ENCODE measurements around the gene MEF2A.
"Not testable (repeated sequence)": the region's sequence is repeated elsewhere in the genome, so short reads cannot be mapped to it uniquely, and the experiment has no call there.

MEF2A gene

DNA sequence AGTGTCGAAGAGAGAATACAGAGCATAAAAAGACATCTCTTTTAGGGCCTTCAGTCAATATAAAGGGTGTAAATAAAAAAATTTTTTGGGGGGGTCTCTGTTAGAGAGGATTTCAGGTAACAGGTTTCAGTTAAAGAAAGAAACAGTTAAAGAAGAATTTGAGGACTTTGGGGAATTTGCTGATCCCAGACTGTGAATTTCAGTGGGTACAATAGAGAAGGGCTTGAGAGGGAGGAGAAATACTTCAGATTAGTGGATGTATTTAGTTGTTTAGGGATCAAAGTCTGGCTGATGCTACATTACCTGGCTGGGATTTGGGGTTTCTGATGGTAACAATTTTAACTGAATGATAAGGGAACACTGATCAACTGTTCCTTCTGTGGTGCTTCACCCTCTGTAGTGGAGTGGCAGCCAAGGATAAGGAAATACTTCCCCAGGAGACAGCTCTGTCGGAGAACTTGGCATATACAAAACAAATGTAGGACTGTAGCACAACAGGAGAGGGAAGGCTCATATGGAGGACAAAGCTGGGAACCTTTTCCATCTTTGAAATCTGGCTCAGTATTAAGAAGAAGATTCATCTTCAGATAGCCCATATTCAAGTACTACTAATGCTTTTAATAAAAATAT, 79.2 kb downstream of the MEF2A start:
- in situ Hi-C loops (cut with MboI; ENCODE audit: low sequenced_read_pairs) = no loop called here

DNA sequence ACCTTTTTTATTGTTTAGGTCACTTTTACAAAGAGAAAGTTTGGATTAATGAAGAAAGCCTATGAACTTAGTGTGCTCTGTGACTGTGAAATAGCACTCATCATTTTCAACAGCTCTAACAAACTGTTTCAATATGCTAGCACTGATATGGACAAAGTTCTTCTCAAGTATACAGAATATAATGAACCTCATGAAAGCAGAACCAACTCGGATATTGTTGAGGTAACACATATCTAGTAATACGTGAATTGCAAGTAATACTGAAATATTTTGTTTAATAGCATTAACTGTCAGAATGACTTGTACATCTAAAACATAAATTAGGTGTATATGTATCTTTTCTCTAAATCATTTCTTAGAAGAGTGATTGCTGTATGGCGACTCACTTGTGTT, 79.8 kb downstream of the MEF2A start:
- in situ Hi-C loops (cut with MboI; ENCODE audit: low sequenced_read_pairs) = no loop called here

DNA sequence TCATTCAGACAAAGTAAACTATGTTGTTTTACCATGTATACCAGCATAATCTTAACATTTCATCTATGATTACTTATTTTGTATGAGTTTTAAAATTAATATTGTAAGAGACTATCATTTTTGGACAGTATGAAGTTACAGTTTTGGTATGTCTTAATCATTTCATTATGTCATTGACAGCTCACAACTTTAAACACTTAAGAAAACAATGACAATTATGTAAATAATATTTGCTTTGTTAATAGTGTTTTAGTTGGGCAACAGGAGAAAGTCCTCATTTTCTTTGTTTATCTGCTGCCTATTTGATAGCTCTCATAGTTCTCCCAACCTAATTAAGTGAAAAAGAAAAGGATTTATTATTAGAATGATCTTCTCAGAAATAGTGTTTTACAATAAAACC, 80.2 kb downstream of the MEF2A start:
- in situ Hi-C loops (cut with MboI; ENCODE audit: low sequenced_read_pairs) = no loop called here

DNA sequence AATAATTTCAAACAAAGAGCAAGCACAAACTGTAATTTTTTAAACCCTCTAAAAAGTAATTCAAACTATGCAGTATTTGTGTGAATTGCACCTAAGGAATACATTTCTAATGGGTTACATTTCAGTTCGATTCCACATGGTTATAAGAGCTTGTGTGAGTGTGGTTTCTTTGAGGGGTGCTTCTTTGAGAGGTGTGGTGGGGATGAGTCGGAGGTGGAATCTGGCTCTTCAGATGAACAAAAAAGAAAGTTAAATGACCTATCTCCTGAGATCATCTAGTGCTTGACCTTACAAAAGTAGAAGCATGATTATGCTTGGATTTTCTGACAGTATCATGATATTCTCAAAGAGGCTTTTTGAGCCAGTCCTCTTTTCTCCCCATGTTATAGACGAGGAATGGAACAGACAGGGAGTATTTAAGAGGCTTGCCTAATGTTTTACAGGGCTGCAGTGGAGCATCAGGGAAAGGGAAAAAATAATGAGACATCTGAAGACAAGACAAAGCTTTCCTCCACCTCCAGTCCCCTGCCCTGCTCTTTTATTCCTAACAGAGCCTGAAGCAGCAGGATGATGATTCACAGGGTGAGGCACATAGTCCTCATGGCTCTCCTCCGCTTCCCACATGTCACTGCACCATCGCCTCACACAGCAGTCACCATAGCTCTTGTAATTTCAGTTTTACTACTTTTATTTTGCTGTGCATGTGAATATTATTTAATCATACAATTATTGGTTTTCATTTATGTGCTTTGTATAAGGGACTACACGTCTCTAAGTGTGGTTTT, 85.4 kb downstream of the MEF2A start:
- in situ Hi-C loops (cut with MboI; ENCODE audit: low sequenced_read_pairs) = no loop called here

DNA sequence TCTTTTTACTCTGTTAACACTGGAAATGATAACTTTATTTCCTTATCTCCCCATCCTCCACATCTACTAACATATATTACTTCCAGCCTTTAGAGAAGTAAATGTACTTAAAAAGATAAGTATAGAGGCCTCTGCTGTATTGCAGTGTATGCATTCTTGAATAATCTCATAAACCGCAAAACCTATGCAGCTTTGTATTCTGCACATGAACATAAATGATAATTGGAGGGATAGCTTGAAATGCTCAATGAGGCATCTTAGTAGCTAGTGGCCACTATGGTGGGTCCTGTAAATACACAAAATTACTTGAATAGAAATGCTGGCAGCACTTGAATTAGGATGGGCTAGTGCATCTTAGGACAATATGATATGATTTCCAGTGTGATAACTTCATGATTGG, 90.4 kb downstream of the MEF2A start:
- in situ Hi-C loops (cut with MboI; ENCODE audit: low sequenced_read_pairs) = no loop called here

DNA sequence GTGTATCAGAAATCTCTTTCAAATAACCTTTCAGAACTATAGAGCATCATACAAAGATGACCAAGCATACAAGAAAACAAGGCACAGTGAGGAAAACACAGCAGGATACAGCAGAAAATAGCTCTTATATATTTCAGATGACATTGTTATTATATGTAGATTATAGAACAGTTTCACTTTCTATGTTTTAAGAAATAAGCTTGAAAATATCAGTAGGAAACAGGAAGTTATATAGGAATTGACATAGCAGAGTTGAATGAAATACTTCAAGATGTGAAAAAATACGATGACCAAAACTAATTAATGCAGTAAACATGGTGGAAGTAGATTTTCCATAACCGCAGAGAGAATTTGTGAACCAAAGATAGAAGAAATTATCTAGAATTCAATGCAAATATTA, 92.2 kb downstream of the MEF2A start:
- in situ Hi-C loops (cut with MboI; ENCODE audit: low sequenced_read_pairs) = no loop called here

DNA sequence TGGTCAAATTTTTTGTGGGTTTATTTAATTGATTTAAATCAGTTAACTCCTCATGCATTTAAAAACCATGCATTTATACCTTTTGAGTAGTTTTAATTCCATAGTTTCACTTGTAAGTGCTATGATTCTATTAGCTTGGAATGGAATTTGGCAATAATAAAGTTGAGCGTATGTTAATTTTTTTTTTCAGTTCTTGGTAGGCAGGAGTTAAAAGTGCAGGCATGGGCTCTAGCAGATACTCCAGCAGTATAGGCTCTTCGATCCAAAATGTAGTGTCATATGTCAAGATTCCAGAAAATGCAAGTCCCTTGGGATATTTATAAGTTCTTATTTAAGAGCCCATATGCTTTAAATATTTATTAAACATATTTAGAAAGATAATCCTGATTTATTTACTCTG, 97.1 kb downstream of the MEF2A start:
- in situ Hi-C loops (cut with MboI; ENCODE audit: low sequenced_read_pairs) = no loop called here

DNA sequence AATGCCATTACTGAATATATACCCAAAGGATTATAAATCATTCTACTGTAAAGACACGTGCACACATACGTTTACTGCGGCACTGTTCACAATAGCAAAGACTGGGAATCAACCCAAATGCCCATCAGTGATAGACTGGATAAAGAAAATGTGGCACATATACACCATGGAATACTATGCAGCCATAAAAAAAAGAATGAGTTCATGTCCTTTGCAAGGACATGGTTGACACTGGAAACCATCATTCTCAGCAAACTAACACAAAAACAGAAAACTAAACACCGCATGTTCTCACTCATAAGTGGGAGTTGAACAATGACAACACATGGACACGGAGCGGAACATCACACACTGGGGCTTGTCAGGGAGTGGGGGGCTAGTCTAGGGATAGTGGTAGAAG, 100.3 kb downstream of the MEF2A start:
- in situ Hi-C loops (cut with MboI; ENCODE audit: low sequenced_read_pairs) = not testable (repeated sequence)

DNA sequence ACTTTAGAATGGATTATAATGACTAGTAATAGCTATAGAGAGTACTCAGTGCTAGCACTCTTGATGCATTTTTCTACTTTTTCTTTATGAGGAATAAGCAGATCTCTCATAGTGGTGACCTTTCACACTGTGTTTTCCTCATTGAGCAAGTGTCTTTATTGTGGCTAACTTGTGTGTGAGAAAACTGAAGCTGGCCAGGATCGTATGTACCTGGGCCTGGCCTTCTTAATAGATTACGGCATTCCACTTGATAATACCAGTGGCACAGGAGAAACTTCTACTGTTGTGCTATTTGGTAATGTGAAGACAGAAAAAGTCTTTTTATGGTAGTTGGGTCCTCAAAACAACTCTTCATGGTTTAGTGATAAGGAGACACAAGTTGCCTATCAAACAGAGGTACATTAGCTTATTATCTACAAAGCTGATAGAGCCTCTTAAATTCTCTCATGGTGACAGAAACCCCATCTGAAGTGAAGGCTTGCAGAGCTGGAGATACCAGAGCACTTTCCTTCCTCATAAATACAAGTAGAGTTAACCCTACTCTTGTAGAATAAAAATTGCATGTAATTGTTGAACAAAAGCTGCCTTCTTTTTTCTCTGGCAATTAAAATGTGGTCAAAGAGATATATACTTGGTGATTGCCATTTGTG, 102.9 kb downstream of the MEF2A start:
- in situ Hi-C loops (cut with MboI; ENCODE audit: low sequenced_read_pairs) = no loop called here

DNA sequence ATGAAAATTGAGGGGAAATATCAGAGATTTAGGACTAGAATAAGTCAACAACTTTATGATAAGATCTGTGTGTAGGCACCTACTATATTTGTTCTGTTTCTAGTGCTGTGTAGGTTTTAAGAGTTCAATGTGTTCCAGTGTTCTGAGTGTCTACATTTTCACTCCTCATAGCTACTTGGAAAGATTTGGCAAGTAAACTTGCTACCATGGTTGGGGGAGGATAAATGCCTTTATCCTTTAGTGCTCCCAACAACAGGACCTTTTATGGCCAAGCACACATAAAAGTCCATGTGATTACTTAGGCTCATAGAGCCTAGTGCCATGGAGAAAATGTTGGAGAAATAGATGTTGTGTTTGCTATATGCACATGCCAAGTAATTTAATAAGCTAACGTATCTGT, 103.5 kb downstream of the MEF2A start:
- in situ Hi-C loops (cut with MboI; ENCODE audit: low sequenced_read_pairs) = no loop called here

DNA sequence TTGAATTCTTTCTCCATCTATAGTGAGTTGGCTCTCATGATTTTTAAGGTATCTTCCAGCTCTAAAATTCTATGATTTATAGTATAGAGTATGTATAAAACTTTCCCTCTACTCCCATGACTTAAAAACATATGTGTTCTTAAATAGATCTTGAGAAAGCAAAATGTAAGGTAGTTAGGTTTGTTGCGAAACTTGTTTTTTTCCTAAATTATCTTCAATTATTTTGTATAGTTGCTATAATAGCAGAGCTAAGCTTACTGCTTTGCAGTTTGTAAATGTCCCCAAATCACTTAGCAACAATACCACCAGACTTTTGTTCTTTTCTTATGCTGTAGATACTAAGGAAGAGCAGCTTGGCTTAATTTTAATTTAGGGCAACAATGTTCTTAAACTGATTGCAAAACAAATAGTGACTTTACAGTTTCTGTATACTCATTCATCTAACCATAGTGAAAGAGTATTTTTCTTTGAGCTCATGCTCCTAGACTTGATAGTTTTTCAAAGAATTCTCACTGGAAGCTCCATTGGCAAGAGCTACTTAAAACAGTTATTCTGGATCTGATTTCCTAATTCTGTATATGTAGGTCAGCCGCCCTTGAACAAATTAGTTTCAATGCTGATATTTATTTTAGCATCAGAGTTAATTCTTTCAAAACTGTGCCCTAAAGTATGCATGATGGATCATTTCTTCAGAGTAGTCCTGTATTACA, 106.3 kb downstream of the MEF2A start:
- in situ Hi-C loops (cut with MboI; ENCODE audit: low sequenced_read_pairs) = no loop called here

DNA sequence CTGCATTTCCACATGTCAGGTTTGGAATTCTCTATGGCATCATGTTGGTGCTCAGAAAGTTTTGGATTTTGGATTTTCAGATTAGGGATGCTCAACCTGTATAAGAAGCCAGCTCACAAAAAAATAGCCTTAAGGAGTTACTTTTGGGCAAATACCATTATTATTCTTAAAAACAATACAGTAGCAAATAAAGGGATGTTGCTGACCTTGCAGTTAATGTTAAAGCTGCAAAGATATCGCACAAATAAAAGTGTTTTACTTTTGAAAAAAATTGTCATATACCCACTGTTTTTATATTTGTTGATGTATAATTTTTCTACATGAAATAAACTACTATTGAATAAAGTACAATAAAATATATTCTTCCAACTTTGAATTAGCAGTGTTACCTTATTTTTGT, 107.3 kb downstream of the MEF2A start:
- in situ Hi-C loops (cut with MboI; ENCODE audit: low sequenced_read_pairs) = no loop called here

DNA sequence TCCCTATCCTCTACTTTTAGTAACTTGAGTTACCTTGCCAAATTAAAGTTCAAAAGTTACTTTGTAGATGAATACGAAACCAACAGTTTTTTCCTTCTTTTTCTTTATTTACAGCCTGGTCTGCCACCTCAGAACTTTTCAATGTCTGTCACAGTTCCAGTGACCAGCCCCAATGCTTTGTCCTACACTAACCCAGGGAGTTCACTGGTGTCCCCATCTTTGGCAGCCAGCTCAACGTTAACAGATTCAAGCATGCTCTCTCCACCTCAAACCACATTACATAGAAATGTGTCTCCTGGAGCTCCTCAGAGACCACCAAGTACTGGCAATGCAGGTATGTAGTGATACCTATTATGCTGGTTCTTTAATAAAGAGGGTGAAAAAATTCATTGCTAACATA, 108.5 kb downstream of the MEF2A start:
- in situ Hi-C loops (cut with MboI; ENCODE audit: low sequenced_read_pairs) = no loop called here

DNA sequence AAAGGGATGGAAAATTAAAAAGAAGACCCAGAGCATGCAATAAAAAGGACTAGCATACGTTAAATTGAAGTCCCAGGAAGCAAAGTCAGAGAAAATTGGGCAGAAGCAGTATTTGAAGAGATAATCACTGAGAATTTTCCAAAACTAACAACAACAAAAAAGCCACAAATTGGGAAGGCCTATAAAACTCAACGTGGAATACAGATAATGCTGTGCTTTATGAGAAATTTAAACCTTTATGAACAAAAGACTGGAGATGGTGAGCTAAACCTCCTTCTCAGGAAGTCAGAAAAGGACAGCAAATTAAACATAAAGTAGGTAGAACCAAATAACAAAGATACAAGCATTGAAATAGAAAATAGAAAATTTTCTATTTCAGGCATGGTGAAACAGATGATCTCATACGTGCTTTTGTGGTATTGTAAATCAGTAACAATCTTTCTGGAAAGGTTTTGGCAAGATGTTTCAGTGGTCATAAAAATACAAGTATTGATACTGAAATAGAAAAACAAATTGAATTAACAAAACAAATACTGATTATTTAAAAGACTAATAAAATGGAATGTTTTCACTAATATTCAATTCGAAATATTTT, 111.9 kb downstream of the MEF2A start:
- in situ Hi-C loops (cut with MboI; ENCODE audit: low sequenced_read_pairs) = no loop called here

DNA sequence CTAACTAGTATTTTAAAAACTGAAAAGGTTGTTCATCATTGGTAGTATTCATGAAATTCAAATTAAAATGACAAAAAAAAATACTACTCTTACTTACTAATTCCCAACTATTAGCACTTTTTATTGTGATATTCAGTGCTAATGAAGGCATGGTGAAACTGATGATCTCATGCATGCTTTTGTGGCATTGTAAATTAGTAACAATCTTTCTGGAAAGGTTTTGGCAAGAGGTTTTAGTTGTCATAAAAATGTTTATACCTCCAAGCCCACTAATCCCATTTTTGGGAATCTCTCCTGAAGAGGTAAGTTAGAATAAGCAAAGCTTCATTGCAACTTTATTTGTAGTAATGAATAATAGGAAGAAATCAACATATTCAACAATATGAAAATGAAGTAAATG, 114.5 kb downstream of the MEF2A start:
- in situ Hi-C loops (cut with MboI; ENCODE audit: low sequenced_read_pairs) = no loop called here

DNA sequence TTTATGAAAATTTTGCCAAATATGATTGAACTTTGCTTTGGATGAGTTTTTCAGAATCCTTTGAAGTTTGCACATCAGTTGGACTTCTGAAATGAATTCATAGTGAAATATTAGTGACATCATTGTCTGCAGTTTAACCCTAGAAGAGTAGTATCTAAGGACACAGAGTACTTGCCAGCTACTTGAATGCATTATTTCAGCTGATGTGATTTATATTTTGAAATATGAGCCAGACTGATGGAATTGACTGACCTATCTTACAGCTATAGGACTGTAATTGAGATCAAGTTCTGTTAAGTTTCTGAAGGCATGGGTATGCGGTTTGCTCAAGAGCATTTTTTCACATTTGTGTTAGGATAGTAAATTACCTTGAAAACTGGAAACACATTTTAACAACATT, 116.2 kb downstream of the MEF2A start:
- in situ Hi-C loops (cut with MboI; ENCODE audit: low sequenced_read_pairs) = no loop called here

DNA sequence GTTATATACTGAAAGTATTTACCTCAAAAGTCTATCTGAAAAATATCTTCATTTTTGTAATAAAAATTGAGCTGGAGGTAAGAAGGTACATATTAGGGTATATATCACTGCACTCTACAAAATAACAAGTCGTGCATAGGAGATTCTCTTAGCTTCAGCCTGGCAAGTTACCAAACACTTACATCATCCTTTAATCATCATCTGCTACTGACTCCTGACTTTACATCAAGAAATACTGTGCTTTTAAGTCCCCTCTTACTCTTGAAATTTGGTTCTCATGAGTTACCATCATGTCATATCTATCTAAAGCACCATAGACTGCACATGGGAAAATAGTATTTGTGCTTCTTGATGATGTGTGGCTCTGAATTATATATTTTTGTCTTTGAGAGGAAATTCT, 116.7 kb downstream of the MEF2A start:
- in situ Hi-C loops (cut with MboI; ENCODE audit: low sequenced_read_pairs) = no loop called here

DNA sequence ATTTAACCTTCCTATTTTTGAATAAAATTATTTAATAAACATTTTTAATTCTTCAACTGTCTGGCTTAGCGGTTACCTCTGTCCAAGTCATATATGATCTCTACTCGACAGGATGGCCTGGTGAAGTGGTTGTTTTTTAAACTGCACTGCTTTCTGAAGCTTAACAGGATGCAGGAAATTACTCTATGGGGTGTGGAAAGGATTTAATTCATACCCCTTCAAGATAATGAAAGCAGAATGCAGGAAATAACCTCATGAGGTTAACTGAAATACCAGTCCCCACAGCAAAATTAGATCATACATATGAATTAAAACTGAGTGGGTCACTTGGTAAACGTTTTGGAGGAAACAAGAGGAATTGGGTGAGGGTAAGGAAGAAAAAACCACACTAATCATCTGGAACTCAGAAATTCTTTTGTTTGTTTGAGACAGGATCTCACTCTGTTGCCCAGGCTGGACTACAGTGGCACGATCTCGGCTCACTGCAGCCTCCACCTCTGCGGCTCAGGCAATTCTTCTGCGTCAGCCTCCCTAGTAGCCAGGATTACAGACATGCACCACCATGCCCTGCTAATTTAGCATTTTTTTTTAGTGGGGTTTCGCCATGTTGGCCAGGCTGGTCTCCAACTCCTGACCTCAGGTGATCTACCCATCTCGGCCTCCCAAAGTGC, 117.4 kb downstream of the MEF2A start:
- in situ Hi-C loops (cut with MboI; ENCODE audit: low sequenced_read_pairs) = no loop called here

DNA sequence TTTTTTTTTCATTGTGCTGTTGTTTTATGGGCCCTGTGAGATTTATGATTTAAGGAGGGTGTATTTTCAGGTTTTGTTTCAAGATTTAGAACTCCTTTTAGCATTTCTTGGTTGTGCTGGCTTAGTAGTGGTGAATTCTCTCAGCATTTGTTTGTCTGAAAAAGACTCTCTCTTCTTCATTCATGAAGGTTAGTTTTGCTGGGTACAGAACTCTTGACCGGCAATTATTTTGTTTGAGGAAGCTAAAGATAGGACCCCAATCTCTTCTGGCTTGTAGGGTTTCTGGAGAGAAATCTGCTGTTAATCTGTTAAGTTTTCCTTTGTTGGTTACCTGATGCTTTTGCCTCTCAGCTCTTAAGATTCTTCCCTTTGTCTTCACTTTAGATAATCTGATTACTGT, 120.5 kb downstream of the MEF2A start:
- in situ Hi-C loops (cut with MboI; ENCODE audit: low sequenced_read_pairs) = no loop called here

DNA sequence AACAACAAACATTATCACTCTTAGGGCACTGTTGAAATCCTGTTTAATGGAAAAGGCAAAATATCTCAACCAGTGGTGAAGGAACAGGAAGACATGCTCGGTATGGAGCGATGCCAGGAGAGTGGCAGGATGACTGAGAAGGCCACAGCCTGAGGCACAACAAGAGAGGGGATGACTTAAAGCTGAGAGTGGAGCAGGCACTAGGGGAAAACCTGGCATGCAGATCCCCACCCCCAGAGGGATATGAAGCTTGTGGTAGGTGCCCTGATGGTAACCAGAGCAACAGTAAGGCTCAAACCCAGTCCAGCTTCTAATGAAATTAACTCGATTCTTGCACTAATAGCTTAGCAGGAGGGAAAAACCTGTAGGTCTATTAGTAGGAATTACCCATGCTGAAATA, 127.0 kb downstream of the MEF2A start:
- in situ Hi-C loops (cut with MboI; ENCODE audit: low sequenced_read_pairs) = no loop called here

DNA sequence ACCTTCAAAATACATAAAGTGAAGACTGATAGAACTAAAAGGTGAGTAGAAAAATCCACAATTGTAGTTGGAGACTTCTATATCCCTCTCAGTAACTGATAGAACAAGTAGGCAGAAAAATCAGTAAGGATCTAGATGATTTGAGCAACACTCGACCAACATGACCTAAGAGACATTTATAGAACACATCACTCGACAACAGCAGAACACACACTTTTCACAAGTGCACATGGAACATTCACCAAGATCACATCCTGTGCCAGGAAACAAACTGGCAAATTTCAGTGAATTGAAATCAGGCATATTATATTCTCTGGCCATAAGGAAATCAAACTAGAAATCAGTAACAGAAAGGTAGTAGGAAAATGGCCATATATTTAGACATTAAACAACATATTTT, 130.3 kb downstream of the MEF2A start:
- in situ Hi-C loops (cut with MboI; ENCODE audit: low sequenced_read_pairs) = no loop called here
